GM12891 (cell line): Measurements from ENCODE around the gene HOOK2.

Experiments
- PAX5 ChIP-seq: IDR thresholded peaks from 2 replicates; pipeline ENCODE4 v1.6.1; 2011; ENCODE audit warnings: low read length, moderate library complexity, mild to moderate bottlenecking; ENCODE audit not compliant: insufficient read depth, severe bottlenecking
- POLR2A ChIP-seq: IDR thresholded peaks from 2 replicates; pipeline ENCODE4 v1.6.1; 2011; ENCODE audit warnings: low read depth, low read length, control low read depth
- POLR2AphosphoS5 ChIP-seq: IDR thresholded peaks from 2 replicates; pipeline ENCODE4 v1.6.1; 2011; ENCODE audit warnings: low read depth, low read length, control low read depth
- SPI1 ChIP-seq: IDR thresholded peaks from 2 replicates; pipeline ENCODE4 v1.6.1; 2011; ENCODE audit warnings: low read depth, low read length, control low read depth
- TAF1 ChIP-seq: IDR thresholded peaks from 2 replicates; pipeline ENCODE4 v1.6.1; 2011; ENCODE audit warnings: low read depth, low read length, control low read depth

- peak; percentile 54 for TF ChIP-seq POLR2A
- TF ChIP-seq POLR2AphosphoS5: peak; percentile 42; the same call in 1 of the 2 replicates
- TF ChIP-seq PAX5: no peak
- no peak for TF ChIP-seq SPI1
- TF ChIP-seq TAF1: no peak
Measured at GRCh38 chr19:12778017-12778904, 2.9 kb upstream of the HOOK2 start.
